K562 (cell line): ENCODE measurements around the gene MGST3. TPM values are rescaled to one million over a fixed set of nuclear protein-coding genes. Genes with fewer than 3 reads are reported as not detected.

Experiments used
- HDAC1 ChIP-seq, 2 experiments: fragments of 450-650 bp; IDR thresholded peaks; 2 replicates each; pipeline ENCODE4 v1.6.1; 2016 to 2017; ENCODE audit warnings: inconsistent platforms in 1 of 2, mild to moderate bottlenecking in 1 of 2, moderate library complexity in 1 of 2
- HDAC3 ChIP-seq: fragments of 450-650 bp; IDR thresholded peaks from 2 replicates; pipeline ENCODE4 v1.6.1; 2018; ENCODE audit warnings: borderline replicate concordance, mild to moderate bottlenecking, moderate library complexity; ENCODE audit not compliant: partially characterized antibody
- KLF1 ChIP-seq: fragments of 450-650 bp; IDR thresholded peaks from 2 replicates; pipeline ENCODE4 v1.6.1; 2016; ENCODE audit warnings: missing genetic modification characterization, missing compliant biosample characterization
- MAFF ChIP-seq: IDR thresholded peaks from 2 replicates; pipeline ENCODE4 v1.6.1; 2012; ENCODE audit warnings: low read length, improper control_type of control experiment
- MITF ChIP-seq: IDR thresholded peaks from 2 replicates; pipeline ENCODE4 v1.6.1; 2014; ENCODE audit warnings: antibody characterized with exemption
- NR0B1 ChIP-seq: fragments of 450-650 bp; IDR thresholded peaks from one replicate; pipeline ENCODE4 v1.6.1; 2018; ENCODE audit warnings: mild to moderate bottlenecking, moderate library complexity; ENCODE audit not compliant: partially characterized antibody
- SRSF1 ChIP-seq: fragments of 200-400 bp; formaldehyde crosslinking; IDR thresholded peaks from 2 replicates; pipeline ENCODE4 v1.6.1; 2017; ENCODE audit warnings: mild to moderate bottlenecking, low read depth, low read length, moderate library complexity
- STAT5A ChIP-seq: IDR thresholded peaks from 2 replicates; pipeline ENCODE4 v1.6.1; 2012; ENCODE audit warnings: low read length, inconsistent platforms, borderline replicate concordance
- TAF9B ChIP-seq: fragments of 450-650 bp; IDR thresholded peaks from 2 replicates; pipeline ENCODE4 v1.6.1; 2018; ENCODE audit warnings: mild to moderate bottlenecking; ENCODE audit not compliant: partially characterized antibody
- ZC3H8 ChIP-seq: fragments of 450-650 bp; IDR thresholded peaks from 2 replicates; pipeline ENCODE4 v1.6.1; 2017
- ZNF212 ChIP-seq: fragments of 450-650 bp; formaldehyde crosslinking; IDR thresholded peaks from 2 replicates; pipeline ENCODE4 v1.4.0; 2020; ENCODE audit warnings: mild to moderate bottlenecking
- ZNF239 ChIP-seq: fragments of 250-450 bp; sonication (Bioruptor Pico); IDR thresholded peaks from 2 replicates; pipeline ENCODE4 v1.4.0; 2020; ENCODE audit warnings: mild to moderate bottlenecking
- ZNF24 ChIP-seq: fragments of 450-650 bp; IDR thresholded peaks from 2 replicates; pipeline ENCODE4 v1.6.1; 2016
- ZNF444 ChIP-seq: fragments of 250-450 bp; sonication (Bioruptor Pico); IDR thresholded peaks from 2 replicates; pipeline ENCODE4 v1.4.0; 2020; ENCODE audit warnings: mild to moderate bottlenecking, moderate library complexity
- ZNF583 ChIP-seq: fragments of 250-450 bp; sonication (Bioruptor Pico); IDR thresholded peaks from 2 replicates; pipeline ENCODE4 v1.4.0; 2020
- ZNF778 ChIP-seq: fragments of 450-650 bp; formaldehyde crosslinking; IDR thresholded peaks from 2 replicates; pipeline ENCODE4 v1.4.0; 2020; ENCODE audit warnings: mild to moderate bottlenecking, moderate library complexity
- polyA plus RNA-seq, 8 experiments: library from polyadenylated mRNA; depleted of rRNA in 4 of 8; stranded (reverse) in 5 of 8; unstranded in 3 of 8; fragments of >200 nt; fragmentation: Nextera tagmentation in 2 of 8; fragmentation: Illumina TruSeq in 1 of 8; extraction: Ambion mirVana in 2 of 8; extraction: Trizol in 1 of 8; gene quantifications; 2 replicates each; pipeline versions ENCODE4 v1.2.1 to v1.2.3, GENCODE V29; 2011 to 2014; ENCODE audit warnings: inconsistent platforms in 1 of 8, missing spikeins in 1 of 8
- total RNA-seq, 7 experiments: library from RNA; depleted of rRNA in 6 of 7; stranded (reverse); fragments of >200 nt in 6 of 7; fragmentation: Illumina TruSeq in 2 of 7; extraction: Trizol in 2 of 7; gene quantifications; 2 replicates each; pipeline versions ENCODE4 v1.2.1 to v1.2.3, GENCODE V29; 2011 to 2021; ENCODE audit warnings: low replicate concordance in 1 of 7
- TF ChIP-seq, protein P1 (sequence below): IDR thresholded peaks from 2 replicates; pipeline ENCODE4 v1.6.1; 2011; ENCODE audit warnings: borderline replicate concordance, low read depth, mild to moderate bottlenecking, moderate library complexity, low read length; ENCODE audit not compliant: insufficient read depth, poor library complexity, severe bottlenecking
- TF ChIP-seq, protein P2 (sequence below): fragments of 250-450 bp; sonication (Bioruptor Pico); IDR thresholded peaks from 2 replicates; pipeline ENCODE4 v1.8.0; 2022; ENCODE audit warnings: inconsistent platforms
- TF ChIP-seq, protein P3 (sequence below), 2 experiments: fragments of 250-450 bp in 1 of 2; fragments of 450-650 bp in 1 of 2; sonication (Bioruptor Pico) in 1 of 2; IDR thresholded peaks; 2 replicates each; pipeline versions ENCODE4 v1.6.1 to v1.8.0; 2016 to 2021; ENCODE audit warnings: mild to moderate bottlenecking in 2 of 2, moderate library complexity in 2 of 2, missing compliant biosample characterization in 1 of 2, missing genetic modification characterization in 1 of 2
- TF ChIP-seq, protein P4 (sequence below): fragments of 250-450 bp; sonication (Bioruptor Pico); IDR thresholded peaks from 2 replicates; pipeline ENCODE4 v1.5.1; 2021; ENCODE audit warnings: mild to moderate bottlenecking

The MGST3 gene
- total and polyA plus RNA-seq, 9 of the 15 experiments (the other 6 are each of a cell fraction or from before 2014, with no cell fraction given), result 70.7 to 287 (median 105) TPM

GRCh38 chr1:165630629-165631341, at the start of gene MGST3 (continued):
- TF ChIP-seq TAF9B, result peak; percentile 75
- no peak for TF ChIP-seq ZC3H8
- no peak; the same call in 1 of the 2 replicates for TF ChIP-seq KLF1 (tag)
- no peak for TF ChIP-seq ZNF444
- no peak for TF ChIP-seq STAT5A
- no peak for TF ChIP-seq HDAC3
- peak; percentile 28; the same call in 1 of the 2 replicates for TF ChIP-seq MAFF
- no peak for TF ChIP-seq ZNF583 (CRISPR knock-in tag)
- no peak for TF ChIP-seq ZNF24
- TF ChIP-seq, protein P1, sequence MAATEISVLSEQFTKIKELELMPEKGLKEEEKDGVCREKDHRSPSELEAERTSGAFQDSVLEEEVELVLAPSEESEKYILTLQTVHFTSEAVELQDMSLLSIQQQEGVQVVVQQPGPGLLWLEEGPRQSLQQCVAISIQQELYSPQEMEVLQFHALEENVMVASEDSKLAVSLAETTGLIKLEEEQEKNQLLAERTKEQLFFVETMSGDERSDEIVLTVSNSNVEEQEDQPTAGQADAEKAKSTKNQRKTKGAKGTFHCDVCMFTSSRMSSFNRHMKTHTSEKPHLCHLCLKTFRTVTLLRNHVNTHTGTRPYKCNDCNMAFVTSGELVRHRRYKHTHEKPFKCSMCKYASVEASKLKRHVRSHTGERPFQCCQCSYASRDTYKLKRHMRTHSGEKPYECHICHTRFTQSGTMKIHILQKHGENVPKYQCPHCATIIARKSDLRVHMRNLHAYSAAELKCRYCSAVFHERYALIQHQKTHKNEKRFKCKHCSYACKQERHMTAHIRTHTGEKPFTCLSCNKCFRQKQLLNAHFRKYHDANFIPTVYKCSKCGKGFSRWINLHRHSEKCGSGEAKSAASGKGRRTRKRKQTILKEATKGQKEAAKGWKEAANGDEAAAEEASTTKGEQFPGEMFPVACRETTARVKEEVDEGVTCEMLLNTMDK, result no peak
- TF ChIP-seq ZNF212 (CRISPR knock-in tag), result no peak
- TF ChIP-seq, protein P2, sequence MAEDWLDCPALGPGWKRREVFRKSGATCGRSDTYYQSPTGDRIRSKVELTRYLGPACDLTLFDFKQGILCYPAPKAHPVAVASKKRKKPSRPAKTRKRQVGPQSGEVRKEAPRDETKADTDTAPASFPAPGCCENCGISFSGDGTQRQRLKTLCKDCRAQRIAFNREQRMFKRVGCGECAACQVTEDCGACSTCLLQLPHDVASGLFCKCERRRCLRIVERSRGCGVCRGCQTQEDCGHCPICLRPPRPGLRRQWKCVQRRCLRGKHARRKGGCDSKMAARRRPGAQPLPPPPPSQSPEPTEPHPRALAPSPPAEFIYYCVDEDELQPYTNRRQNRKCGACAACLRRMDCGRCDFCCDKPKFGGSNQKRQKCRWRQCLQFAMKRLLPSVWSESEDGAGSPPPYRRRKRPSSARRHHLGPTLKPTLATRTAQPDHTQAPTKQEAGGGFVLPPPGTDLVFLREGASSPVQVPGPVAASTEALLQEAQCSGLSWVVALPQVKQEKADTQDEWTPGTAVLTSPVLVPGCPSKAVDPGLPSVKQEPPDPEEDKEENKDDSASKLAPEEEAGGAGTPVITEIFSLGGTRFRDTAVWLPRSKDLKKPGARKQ (CRISPR knock-in tag), result no peak
- no peak for TF ChIP-seq ZNF239 (CRISPR knock-in tag)
- TF ChIP-seq ZNF778, result no peak
- TF ChIP-seq NR0B1, result no peak
- TF ChIP-seq, protein P3, sequence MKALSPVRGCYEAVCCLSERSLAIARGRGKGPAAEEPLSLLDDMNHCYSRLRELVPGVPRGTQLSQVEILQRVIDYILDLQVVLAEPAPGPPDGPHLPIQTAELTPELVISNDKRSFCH (CRISPR knock-in tag; IDR thresholded peaks at IDR 0.05), result no peak
- TF ChIP-seq, protein P3 (tag; IDR thresholded peaks at IDR 0.05), result no peak
- TF ChIP-seq, protein P4, sequence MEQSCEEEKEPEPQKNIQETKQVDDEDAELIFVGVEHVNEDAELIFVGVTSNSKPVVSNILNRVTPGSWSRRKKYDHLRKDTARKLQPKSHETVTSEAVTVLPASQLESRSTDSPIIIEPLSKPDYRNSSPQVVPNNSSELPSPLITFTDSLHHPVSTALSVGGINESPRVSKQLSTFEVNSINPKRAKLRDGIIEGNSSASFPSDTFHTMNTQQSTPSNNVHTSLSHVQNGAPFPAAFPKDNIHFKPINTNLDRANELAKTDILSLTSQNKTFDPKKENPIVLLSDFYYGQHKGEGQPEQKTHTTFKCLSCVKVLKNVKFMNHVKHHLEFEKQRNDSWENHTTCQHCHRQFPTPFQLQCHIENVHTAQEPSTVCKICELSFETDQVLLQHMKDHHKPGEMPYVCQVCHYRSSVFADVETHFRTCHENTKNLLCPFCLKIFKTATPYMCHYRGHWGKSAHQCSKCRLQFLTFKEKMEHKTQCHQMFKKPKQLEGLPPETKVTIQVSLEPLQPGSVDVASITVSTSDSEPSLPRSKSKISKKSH (CRISPR knock-in tag), result no peak
- TF ChIP-seq SRSF1, result no peak
- TF ChIP-seq MITF, result 0 out of 2 replicates have a peak, but pooled peaks have one; percentile 8
- peak in 1 of 2 experiments; percentile 82; a peak in 2 of 4 replicates for TF ChIP-seq HDAC1 (IDR thresholded peaks at IDR 0.05)
